GM12865 (cell line): Measurements from ENCODE around the gene ALDH3B1.

Source experiments
- DNase-seq: peaks from one replicate; pipeline ENCODE4 v3.0.0; 2010; ENCODE audit warnings: low read depth
- H3K4me3 ChIP-seq: 2 replicates; pipeline ENCODE4 v1.5.1; 2011; ENCODE audit warnings: mild to moderate bottlenecking, low read depth, low read length, control low read depth
- TF ChIP-seq, protein P1 (sequence below): IDR thresholded peaks from 2 replicates; pipeline ENCODE4 v1.5.1; 2011; ENCODE audit warnings: low read length, control low read depth, low read depth, inconsistent platforms; ENCODE audit not compliant: insufficient read depth; ENCODE audit errors: missing control alignments

ALDH3B1 gene

DNA sequence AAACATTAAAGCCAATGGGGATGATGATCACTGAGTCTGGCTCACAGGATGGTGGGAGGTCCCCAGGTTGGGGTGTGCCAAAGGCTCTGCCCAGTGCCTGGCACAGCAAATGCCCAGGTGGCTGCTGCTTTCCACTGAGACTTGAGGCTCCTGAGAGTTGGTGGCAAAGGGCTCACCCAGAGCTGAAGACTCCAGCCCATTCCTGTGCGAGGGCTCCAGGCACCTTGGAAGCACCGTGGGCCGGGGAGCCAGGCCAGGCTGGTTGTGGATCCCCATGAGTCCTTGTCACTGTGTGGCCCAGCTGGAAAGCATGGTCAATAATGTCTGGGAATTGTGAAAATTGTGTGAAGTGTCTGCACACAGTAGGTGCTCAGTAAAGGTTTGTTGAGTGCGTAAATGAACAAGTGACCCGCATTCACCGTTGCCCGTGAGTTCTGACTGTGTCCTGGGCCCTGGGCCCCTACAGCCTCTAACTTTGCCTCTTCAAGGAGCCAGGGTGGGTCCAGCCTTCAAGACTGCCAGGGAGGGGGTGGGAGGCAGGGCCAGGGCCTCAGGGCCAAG, 3.4 kb upstream of the ALDH3B1 start:
- TF ChIP-seq, protein P1, sequence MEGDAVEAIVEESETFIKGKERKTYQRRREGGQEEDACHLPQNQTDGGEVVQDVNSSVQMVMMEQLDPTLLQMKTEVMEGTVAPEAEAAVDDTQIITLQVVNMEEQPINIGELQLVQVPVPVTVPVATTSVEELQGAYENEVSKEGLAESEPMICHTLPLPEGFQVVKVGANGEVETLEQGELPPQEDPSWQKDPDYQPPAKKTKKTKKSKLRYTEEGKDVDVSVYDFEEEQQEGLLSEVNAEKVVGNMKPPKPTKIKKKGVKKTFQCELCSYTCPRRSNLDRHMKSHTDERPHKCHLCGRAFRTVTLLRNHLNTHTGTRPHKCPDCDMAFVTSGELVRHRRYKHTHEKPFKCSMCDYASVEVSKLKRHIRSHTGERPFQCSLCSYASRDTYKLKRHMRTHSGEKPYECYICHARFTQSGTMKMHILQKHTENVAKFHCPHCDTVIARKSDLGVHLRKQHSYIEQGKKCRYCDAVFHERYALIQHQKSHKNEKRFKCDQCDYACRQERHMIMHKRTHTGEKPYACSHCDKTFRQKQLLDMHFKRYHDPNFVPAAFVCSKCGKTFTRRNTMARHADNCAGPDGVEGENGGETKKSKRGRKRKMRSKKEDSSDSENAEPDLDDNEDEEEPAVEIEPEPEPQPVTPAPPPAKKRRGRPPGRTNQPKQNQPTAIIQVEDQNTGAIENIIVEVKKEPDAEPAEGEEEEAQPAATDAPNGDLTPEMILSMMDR = no peak
- no peak for DNase-seq
- H3K4me3 ChIP-seq = no peak overlapping the region

DNA sequence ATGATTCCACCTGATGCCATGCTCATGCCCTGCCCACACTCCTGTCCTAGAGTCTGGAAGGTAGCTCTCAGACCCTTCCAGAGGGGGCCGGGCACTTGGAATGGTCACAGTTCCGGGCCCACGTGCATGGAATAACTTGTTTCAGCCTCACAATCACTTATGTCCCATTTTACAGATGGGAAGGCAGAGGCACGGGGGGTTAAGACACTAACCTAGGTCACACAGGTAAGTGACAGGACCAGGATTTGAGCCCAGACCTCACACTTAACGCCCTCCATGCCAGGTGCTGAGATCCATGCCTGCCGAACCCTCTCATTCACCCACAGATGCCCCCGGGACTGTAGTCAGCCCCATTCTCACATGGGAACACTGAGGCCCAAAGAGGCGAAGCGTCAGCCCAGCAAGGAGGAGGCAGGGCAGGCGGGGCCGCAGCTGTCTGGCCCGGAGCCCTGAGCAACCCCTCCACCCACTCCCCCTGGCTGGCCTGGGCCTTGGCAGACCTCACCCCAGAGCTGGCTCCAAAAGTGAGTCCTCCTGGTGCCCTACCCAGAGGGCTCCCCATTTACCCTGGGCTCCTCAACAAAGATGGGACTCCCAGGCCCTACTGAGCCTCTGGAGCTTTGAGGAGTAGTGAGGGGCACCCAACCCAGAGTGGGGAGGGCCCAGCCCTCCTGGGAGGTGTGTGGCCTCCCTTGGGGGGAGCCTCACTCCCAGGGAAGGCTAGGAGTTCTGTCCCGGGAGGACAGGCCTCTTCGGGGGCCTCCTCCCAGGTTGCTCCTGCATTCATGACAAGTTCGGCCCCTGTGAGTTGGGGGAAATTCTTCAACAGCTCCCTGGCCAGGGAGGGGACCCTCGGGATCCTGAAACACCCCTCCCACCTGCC, 2.4 kb upstream of the ALDH3B1 start:
- H3K4me3 ChIP-seq = no peak overlapping the region
- TF ChIP-seq, protein P1 = no peak
- DNase-seq = no peak

DNA sequence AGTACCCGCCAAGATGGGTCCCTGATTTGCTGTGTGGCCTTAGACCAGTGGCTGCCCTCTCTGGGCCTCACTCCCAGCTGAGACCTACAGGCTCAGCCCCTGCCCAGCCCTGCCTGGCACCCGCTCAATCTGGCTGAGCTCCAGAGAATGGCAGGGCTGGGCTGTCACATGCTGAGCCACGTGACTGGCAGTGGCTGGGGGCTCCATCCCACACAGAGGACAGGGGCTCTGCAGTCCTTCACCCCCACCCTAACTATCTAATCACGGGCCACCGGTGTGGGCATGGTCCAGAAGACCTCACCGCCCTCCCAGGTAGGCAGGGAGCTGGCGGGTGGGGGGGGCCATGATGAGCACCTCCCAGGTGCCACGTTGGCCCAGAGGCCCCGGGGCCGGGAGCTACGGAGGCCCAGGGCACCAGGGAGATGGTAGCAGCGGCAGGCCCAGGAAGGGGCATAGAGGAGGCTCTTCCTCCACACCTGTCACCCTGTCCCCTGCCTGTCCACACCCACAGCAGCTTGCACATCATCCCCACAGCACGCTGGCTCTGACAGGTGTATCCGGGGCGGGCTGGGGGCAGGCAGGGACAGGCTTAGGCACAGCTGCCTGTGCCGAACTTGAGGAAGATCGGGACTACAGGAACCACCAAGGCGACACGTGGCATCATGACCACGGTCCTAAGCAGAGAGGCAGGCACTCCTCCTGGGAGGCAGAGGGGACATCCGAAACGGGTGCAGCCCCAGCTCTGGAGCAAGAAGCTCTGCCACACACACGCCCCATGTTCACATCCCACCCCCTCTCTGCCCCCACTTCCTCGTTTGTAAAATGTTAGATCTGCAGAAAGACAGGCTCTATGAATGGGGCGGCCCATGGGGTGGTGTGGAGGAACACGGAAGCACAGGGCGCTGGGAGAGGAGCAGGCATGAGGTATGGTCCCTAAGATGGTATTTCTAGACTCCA, 1.5 kb upstream of the ALDH3B1 start:
- no peak overlapping the region for H3K4me3 ChIP-seq
- DNase-seq = no peak
- TF ChIP-seq, protein P1 = no peak

DNA sequence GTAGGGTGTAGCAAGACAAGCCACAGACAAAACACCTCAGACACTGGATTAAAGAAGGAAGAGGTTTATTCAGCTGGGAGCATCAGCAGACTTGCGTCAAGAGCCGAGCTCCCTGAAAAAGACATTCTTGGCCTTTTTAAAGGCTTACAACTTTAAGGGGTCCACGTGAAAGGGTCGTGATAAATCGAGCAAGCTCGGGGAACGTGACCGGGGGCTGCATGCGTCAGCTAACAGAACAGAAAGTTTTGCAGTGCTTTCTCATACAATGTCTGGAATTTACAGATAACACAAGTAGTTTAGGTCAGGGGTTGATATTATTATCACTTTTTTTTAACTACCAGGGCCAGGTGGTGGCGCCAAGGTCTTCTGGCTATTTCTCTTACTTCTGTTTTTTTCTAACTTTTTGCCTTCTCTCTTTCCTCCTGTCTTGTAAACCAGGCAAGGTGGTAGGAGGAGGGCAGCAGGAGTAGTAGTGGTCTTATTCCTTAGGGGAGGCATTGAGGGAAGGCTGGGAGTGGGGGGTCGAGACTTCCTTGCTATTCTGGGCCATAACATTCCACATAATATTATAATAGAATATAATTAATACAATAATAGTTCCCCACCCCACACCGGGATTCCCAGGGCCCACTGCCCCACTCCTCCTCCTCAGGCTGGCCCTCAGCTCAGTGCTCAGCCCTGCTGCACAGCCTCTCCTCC, 587 bp upstream of the ALDH3B1 start:
- no peak overlapping the region for H3K4me3 ChIP-seq
- DNase-seq = peak; percentile 36
- TF ChIP-seq, protein P1 = no peak

DNA sequence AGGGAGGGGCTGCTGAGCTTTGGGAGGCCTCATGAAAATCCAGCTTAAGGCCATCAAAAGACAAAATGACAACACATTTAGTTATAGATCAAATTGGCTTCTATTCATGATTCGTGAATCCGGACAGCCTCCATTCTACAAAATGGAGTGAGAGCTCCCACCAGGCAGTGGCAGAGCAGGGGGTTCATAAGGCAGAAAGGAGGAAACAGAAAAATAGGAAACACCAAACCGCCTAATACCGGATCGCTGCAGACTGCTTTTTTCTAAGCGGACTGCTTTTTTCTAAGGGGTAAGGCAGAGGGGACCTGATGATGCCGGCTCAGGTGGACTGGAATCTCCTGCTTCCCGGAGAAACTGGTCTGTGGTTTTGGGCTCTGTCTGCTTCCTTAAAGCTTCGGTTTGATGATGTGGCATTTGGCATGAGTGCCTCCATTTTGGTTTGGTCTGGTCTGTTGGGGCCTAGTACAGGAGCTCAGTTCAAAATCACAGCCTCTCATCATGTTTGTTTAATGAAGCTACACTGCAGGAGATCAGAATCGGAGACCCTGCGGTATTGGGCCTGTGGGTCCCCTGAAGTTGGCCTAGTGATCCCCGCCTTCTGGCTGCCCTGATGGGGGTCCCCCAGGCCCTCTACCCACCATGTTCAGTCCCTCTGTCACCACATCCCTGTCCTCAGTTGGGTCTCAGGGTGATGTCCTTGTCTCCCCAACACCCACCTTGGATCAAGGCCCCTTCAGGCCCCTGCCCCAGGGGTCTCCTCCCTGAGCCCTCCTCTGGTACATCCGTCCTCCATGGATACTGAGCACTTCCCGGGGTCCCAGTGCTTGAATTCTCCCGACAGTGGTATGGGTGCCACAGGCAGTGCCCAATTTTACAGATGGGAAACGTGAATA, 1.2 kb downstream of the ALDH3B1 start:
- no peak for DNase-seq
- TF ChIP-seq, protein P1 = no peak
- no peak overlapping the region for H3K4me3 ChIP-seq
